Right hindlimb (tissue), 1 donor: ENCODE results near the gene RTEL1.
"Not testable (repeated sequence)": the region's sequence is repeated elsewhere in the genome, so short reads cannot be mapped to it uniquely, and the experiment has no call there.

ENCODE experiments used
- DNase-seq: peaks from one replicate; pipeline ENCODE4 v3.0.0-alpha.2; 2018

Gene RTEL1

GRCh38 chr20:63657937-63658748 is at the start of gene RTEL1:
Gene RTEL1 (plus strand): TSS chr20:63658312. CDS start chr20:63659403, 1,091 bp downstream.
- DNase-seq, result peak; percentile 95

GRCh38 chr20:63610581-63611435 is 47.3 kb upstream of the RTEL1 start:
- DNase-seq, result no peak

GRCh38 chr20:63611646-63612045 is 46.5 kb upstream of the RTEL1 start:
- no peak for DNase-seq

- DNase-seq, result no peak
Measured at GRCh38 chr20:63612276-63612931, 45.7 kb upstream of the RTEL1 start.

- not testable (repeated sequence) for DNase-seq
Measured at GRCh38 chr20:63613863-63614594, 44.1 kb upstream of the RTEL1 start.

- no peak for DNase-seq
Measured at GRCh38 chr20:63617092-63617875, 40.8 kb upstream of the RTEL1 start.

GRCh38 chr20:63617876-63618265 is 40.2 kb upstream of the RTEL1 start:
- DNase-seq, result no peak

GRCh38 chr20:63618291-63618980 is 39.7 kb upstream of the RTEL1 start:
- DNase-seq, result no peak

- DNase-seq, result no peak
Measured at GRCh38 chr20:63619086-63619485, 39.0 kb upstream of the RTEL1 start.

- no peak for DNase-seq
Measured at GRCh38 chr20:63619505-63619904, 38.6 kb upstream of the RTEL1 start.

- DNase-seq, result no peak
Measured at GRCh38 chr20:63620991-63621390, 37.1 kb upstream of the RTEL1 start.

GRCh38 chr20:63622096-63622495 is 36.0 kb upstream of the RTEL1 start:
- DNase-seq, result no peak

- no peak for DNase-seq
Measured at GRCh38 chr20:63622732-63623131, 35.4 kb upstream of the RTEL1 start.

GRCh38 chr20:63624486-63624885 is 33.6 kb upstream of the RTEL1 start:
- DNase-seq, result no peak

- peak; percentile 47 for DNase-seq
Measured at GRCh38 chr20:63625771-63626423, 32.2 kb upstream of the RTEL1 start.

- DNase-seq, result peak; percentile 91
Measured at GRCh38 chr20:63626424-63627128, 31.5 kb upstream of the RTEL1 start, which contains the start of gene GMEB2. Gene GMEB2 (minus strand): TSS chr20:63627101. CDS start chr20:63619397, 7,704 bp downstream.

- DNase-seq, result peak; percentile 94
Measured at GRCh38 chr20:63627129-63627750, 30.9 kb upstream of the RTEL1 start.

GRCh38 chr20:63627751-63628245 is 30.3 kb upstream of the RTEL1 start:
- no peak for DNase-seq
